Epithelial cell of esophagus (primary cell): ENCODE results near the gene ASTN2.
A peak's percentile ranks its signal among the peaks of the same experiment; 100 is the strongest.

ENCODE experiments used
- DNase-seq: peaks from one replicate; pipeline ENCODE4 v3.0.0; 2010; ENCODE audit warnings: low read depth
- H3K4me3 ChIP-seq: 2 replicates; pipeline ENCODE4 v1.5.1; 2011; ENCODE audit warnings: mild to moderate bottlenecking, low read length, control low read depth
- TF ChIP-seq, protein P1 (sequence below): IDR thresholded peaks from 2 replicates; pipeline ENCODE4 v1.5.1; 2011; ENCODE audit warnings: low read depth, mild to moderate bottlenecking, low read length, control low read depth, inconsistent platforms; ENCODE audit not compliant: insufficient read depth; ENCODE audit errors: missing control alignments

ASTN2 gene

GRCh38 chr9:116656501-116656971 lies 758.3 kb downstream of the ASTN2 start:
- TF ChIP-seq, protein P1, sequence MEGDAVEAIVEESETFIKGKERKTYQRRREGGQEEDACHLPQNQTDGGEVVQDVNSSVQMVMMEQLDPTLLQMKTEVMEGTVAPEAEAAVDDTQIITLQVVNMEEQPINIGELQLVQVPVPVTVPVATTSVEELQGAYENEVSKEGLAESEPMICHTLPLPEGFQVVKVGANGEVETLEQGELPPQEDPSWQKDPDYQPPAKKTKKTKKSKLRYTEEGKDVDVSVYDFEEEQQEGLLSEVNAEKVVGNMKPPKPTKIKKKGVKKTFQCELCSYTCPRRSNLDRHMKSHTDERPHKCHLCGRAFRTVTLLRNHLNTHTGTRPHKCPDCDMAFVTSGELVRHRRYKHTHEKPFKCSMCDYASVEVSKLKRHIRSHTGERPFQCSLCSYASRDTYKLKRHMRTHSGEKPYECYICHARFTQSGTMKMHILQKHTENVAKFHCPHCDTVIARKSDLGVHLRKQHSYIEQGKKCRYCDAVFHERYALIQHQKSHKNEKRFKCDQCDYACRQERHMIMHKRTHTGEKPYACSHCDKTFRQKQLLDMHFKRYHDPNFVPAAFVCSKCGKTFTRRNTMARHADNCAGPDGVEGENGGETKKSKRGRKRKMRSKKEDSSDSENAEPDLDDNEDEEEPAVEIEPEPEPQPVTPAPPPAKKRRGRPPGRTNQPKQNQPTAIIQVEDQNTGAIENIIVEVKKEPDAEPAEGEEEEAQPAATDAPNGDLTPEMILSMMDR: no peak
- DNase-seq: no peak
- H3K4me3 ChIP-seq: no peak overlapping the region

DNA sequence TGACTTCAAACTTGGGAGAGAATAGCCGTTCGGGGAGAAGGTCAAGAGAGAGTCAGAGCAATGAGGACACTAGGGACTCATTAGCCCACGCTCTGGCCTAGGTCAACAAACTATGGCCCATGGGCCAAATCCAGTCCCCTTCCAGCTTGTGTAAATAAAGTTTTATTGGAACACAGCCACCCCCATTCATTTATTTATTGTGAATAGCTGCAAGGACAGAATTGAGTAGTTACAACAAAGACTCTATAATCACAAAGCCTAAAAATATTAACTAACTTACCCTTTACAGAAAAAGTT lies 760.9 kb downstream of the ASTN2 start:
- H3K4me3 ChIP-seq: no peak overlapping the region
- TF ChIP-seq, protein P1: no peak
- no peak for DNase-seq

- H3K4me3 ChIP-seq: no peak overlapping the region
- peak; percentile 53 for DNase-seq
- TF ChIP-seq, protein P1: no peak
Observed at GRCh38 chr9:116653348-116654058, 761.4 kb downstream of the ASTN2 start.

- no peak overlapping the region for H3K4me3 ChIP-seq
- TF ChIP-seq, protein P1: no peak
Observed at GRCh38 chr9:116647515-116647809, 767.4 kb downstream of the ASTN2 start.

DNA sequence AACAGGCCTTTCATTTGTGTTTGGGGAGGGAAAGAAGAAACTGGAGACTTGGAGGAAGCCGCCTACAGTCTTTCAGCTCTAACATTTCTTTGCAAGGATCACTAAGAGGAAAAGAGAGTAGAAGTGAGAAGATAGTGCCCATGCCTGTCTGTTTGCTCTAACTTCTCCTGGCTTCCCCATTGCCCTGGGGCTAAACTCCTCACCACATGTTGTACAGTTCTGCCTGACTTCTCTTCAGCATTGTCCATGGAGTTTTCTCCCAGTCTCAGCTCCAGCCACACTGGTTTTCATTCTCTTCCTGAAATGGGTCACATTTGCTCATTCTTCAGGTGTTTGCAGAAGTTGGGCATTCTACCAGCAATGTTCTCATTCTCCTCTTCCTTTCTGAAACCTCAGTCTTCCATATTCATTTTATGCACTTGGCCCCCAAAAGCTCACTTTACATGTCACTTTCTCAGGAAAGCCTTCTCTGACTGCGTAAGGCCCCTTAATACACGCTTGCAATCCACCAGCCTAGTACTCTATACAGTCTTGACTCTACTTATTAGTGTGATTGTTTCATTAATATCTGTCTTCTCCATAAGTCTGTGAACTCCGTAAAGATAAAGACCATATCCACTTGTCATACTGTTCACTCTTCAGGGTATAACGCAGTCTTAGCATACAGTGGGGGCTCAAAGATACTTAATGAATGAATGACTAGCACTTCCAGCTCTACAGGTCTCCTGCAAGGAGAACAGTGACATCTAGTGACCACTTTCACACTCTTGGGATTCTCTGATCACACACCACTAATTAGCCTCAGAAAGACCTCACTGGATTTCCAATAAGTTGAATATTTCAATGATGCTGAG lies 768.0 kb downstream of the ASTN2 start:
- no peak overlapping the region for H3K4me3 ChIP-seq
- TF ChIP-seq, protein P1: peak; percentile 84
- peak; percentile 63 for DNase-seq

More at GRCh38 chr9:116647515-116647809, 767.4 kb downstream of the ASTN2 start:
- DNase-seq: no peak

DNA sequence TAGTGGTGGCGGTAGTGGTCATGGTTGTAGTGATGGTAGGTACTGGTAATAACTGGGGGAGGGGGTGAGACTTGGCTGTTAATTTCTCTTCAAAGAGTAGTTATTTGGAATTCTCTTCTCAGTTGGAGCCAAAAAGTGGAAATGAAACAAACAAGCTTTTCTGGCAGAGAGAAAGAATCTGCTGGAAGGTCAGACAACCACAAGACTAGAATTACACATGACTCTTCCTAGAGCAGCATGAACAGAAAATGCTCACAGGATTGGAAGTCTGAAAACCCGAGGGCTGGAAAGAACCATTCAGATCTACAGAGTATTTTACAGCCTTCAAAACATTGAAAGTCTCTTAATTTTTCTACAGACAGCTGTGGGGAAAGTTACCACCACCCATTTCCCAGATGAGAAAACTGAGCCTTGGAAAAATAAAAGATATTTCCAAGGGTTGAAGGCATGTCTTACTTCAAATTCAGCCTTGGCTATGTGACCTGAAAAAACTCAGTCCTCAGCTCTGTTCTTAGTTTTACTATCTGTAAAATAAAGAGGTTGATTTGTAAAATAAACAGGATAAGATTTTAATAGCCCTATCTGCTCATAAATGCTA lies 770.7 kb downstream of the ASTN2 start:
- no peak overlapping the region for H3K4me3 ChIP-seq
- no peak for DNase-seq
- TF ChIP-seq, protein P1: no peak
